ENCODE measurements around the gene ZFPL1.

ZFPL1 gene

DNA sequence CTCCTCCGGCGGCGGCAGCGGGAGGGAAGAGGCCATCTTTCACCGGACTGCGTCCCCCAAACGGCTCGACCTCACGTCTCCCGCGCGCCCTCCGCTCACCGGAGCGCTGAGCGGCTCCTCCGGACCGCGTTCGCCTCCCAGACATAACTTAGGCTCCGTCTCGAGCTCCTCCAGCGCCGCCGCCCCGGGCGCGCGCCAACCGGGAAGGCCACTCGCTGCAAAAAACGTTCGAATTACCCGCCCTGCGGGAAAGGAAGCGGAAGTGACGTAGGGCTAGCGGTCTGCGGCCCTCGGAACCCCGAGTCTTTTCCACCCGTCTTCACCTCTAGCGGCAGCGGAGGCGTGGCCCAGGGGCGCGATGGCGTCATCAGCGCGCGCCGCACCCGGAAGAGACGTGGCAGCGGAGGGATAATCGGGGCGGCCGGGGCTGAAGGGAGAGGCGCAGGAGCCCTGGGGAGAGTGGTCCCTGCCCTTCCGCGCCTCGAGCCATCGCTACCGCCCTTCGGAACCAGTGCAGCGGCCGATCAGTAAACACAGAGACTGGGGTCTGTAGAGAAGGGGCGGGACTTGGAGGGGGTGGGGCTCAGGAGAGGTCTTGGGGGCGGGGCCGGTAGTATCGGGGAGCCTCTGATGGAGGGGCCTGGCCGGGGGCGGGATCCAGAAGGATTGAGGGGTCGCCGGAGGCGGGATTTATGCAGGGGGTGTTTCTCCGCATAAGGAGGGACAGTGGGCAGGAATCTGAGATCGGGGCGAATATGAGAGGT lies at the start of gene ZFPL1, which contains the start of gene CDCA5:
Gene ZFPL1, plus strand, starts transcription at position 389 of the 764 bp plus-strand sequence. CDS start 477 bp downstream, outside the sequence.
Gene CDCA5, minus strand, starts transcription at position 207 of the 764 bp plus-strand sequence. Its CDS starts 62 bp downstream, at position 145.
- peak; percentile 98 for DNase-seq (ENCODE audit: low read depth, low spot score)

DNA sequence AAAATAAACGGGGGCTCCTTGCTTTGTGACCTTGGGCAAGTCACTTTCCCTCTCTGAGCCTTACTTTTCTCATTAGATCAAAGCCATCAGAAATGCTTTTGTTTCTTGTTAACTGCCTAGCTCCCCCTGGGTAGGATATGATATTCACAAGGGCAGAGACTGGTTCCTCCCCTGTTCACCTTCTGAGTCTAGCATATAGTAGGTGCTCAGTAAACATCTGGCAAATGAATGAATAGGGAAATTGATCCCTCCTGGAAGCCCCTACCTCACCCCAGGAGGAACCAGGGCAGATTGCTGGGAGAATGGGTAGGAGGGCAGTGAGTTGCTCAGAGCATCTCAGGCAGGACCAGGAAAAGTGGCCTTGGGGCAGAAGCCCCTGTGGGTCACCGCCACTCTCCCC lies 49.6 kb upstream of the ZFPL1 start:
- no peak for DNase-seq (ENCODE audit: low read depth, low spot score)

DNA sequence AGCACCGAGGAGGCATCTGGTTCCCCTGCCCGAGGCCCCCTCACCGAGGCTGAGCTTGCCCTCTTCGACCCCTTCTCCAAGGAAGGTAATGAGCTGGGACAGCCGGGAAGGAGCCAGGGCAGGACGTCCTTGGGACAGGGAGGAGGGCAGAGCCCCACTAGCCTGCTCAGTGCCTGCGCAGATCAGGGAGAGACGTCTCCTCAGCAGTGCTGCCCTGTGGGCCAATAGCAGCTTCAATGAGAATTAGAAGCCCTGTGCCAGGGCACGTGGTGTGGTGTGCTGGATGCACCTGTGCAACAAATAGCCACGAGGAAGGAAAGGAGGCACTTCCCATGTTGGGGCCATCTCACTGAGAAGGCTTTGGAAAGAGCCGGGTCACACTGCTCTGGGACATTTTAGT lies 48.4 kb upstream of the ZFPL1 start:
- no peak for DNase-seq (ENCODE audit: low read depth, low spot score)

DNA sequence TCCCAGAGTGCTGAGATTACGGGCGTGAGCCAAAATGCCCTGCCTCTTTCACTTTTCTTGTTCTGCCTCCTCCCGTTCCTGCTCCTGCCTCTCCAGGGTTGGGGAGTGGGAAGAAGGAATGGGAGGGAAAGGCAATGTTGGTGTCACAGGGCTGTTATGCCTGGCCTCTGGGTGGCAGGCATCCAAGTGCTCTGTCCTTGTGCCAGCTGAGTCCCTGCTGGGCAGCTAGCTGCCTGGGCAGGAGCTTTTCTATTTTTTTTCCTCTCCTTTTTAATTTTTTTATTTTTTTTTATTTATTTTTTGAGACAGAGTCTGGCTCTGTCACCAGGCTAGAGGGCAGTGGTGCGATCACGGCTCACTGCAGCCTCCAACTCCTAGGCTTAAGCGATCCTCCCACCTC lies 47.1 kb upstream of the ZFPL1 start:
- DNase-seq (ENCODE audit: low read depth, low spot score), result no peak

DNA sequence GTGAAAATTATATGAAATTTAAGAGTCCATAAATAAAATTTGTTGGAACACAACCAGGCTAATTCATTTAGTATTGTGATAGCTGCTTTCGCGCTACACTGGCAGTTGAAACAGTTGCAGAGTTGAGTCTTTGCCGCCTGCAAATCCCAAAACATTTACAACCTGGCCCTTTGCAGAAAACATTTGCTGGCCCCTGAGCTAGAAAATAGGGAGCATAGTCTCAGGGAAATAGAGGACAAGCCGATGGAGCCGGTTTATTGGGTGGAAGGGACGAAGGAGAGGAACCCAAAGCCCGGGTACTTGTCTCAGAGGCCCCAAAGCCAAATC lies 43.5 kb upstream of the ZFPL1 start:
- no peak for DNase-seq (ENCODE audit: low read depth, low spot score)

DNA sequence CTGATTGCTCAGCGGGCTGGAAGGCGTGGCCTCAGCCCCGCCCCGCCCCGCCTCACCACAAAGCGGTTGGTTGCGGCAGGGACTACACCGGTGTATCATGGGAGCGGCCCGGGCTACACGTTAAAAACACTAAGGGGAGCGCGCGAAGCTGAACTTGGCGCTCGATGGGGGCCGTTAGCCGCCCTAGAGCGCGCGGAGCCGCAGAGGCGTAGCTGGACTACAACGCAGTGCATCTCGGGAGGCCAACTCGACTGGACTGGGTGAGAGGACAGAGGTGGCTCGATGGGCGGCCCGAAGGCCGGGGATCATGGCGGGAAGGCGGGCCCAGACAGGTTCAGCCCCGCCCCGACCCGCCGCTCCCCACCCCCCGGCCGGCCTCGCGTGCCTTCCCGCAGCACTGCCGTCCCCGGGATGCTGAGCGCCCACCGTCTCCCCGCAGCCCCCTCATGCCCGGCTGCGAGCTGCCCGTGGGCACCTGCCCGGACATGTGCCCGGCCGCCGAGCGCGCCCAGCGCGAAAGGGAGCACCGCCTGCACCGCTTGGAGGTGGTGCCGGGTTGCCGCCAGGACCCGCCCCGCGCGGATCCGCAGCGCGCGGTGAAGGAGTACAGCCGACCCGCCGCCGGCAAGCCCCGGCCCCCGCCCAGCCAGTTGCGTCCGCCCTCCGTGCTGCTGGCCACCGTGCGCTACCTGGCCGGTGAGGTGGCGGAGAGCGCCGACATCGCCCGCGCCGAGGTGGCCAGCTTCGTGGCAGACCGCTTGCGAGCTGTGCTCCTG lies 43.0 kb upstream of the ZFPL1 start, which contains the start of gene SAC3D1:
Gene SAC3D1, plus strand, starts transcription at position 364 of the 776 bp plus-strand sequence. Its CDS starts 83 bp downstream, at position 447.
- DNase-seq (ENCODE audit: low read depth, low spot score), result peak; percentile 97

DNA sequence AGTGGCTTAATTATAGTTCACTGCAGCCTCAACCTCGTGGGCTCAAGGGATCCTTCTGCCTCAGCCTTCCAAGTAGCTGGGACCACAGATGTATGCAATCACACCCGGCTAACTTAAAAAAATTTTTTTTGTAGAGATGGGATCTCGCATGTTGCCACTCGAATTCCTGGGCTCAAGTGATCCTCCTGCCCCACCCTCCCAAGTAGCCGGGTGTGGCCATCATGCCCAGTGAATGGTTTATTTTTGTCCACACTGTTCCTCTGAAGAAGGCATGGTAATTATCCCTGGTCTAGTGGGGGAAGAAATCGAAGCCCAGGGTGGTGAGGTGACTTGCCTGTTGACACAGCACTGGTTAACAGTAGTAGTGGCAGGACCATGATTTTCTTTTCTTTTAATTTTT lies 41.1 kb upstream of the ZFPL1 start:
- no peak for DNase-seq (ENCODE audit: low read depth, low spot score)

DNA sequence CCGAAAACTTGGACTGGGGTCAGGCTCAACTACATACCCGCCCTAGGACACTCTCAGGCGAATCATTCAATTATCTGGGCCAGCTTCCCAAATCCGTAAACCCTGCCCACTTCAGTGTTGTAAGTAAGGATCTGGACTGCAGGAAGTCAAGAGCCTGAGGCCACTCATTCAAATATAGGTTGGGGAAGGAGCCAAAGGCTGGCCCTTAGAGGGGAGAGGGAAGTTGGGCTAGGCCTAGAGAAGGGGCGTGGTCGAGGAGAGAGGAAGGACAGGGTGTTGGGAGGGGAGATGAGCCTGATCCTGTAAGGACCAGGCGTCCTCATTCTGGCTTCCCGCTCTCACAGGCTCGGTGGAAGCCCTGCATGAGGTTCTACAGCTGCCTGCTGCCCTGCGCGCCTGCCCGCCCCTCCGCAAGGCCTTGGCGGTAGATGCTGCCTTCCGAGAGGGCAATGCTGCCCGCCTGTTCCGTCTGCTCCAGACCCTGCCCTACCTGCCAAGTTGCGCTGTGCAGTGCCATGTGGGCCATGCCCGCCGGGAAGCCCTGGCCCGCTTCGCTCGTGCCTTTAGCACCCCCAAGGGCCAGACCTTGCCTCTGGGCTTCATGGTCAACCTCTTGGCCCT lies 40.0 kb upstream of the ZFPL1 start:
- DNase-seq (ENCODE audit: low read depth, low spot score), result peak; percentile 61

DNA sequence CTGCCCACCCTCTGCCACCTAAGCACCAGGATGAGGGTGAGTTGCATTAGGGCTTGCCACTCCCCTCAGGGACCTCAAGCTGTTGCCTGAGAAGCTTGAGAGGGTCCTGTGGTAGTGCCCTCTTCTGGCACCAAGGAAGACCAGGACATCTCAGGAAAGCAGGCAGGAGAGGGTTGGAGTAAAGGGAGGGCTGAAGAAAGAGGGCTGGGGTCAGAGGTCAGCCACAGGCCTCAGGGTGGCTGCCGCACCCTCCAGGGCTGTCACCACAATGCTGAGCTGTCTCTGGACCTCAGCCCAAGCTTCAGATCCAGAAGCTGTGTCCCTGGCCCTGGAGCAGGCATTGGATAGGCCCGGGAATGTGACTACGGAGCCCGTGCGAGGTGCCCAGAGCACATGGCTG lies 39.0 kb upstream of the ZFPL1 start:
- DNase-seq (ENCODE audit: low read depth, low spot score), result no peak

DNA sequence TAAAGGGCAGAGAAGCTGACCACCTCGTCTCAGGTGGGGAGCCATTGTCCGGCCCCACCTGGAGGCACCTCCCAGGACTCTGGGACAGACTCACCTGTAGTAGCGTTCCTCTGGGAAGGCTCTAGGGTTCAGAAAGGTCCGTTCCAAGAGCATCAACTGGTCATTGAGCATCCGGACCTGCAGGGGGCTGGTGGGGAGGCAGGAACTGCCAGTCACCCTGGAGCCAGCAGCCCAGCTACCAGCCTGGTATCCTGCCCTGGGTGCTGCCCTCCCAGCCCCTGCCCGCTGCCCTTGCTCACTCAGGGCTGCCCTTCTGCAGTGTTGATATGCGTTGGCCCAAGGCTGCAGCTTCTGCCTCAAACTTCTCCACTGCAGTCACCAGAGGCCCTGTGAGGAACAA lies 38.3 kb upstream of the ZFPL1 start:
- DNase-seq (ENCODE audit: low read depth, low spot score), result no peak

DNA sequence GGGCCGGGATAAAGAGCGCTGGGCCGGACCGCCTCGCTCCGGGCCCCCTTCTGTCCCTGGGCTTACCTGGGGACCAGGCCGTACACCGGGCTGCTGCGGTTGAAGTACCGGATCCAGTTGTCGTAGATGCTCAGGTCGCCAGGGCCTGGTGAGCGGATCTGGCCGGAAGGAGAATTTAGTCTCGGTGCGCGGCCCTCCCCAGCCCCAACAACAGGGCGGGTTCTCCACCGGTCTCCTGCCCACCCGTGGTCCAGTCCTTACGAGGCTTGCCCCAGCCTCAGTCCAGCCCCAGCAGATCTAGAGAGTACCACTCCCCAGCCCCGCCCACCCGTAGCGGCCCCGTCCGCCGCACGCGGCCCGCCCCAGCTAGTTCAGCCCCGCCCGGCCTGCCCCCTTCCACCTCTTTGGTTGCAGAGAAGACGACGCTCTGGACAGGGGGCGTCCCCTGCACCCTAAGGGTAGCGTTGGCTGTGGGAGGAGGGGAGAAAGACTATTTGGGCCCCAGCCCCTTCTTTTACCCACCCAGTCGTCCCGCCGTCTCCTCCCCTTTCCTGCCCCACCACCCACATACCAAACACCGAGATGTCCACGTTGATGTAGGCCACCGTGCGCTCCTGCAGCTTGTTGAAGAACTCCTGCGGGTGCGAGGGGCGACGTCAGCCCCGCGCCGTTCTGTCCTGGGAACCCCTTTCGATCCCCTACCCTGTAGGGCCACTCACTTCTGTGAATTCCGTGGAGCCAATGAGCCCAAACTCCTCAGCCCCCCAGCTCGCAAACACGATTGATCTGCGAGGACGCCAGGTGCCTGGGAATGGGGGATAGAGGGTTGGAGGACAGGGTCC lies 36.2 kb upstream of the ZFPL1 start:
- DNase-seq (ENCODE audit: low read depth, low spot score), result no peak

DNA sequence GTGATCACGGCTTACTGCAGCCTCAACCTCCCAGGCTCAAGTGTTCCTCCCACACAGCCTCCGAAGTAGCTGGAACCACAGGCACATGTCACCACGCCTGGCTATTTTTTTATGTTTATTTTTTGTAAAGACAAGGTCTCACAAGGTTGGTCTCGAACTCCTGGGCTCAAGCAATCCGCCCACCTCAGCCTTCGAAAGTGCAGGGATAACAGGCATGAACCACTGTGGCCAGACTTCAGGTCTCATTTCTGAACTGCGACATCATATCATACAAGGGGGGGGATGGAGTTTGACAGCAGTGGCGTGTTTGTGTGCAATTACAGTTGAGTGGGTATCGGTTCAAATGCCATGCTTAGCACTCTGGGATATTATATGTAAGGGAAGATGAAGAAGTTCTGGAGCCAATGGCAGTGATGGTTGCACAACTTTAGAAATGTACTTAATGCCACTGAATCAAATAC lies 32.6 kb upstream of the ZFPL1 start:
- DNase-seq (ENCODE audit: low read depth, low spot score), result no peak

DNA sequence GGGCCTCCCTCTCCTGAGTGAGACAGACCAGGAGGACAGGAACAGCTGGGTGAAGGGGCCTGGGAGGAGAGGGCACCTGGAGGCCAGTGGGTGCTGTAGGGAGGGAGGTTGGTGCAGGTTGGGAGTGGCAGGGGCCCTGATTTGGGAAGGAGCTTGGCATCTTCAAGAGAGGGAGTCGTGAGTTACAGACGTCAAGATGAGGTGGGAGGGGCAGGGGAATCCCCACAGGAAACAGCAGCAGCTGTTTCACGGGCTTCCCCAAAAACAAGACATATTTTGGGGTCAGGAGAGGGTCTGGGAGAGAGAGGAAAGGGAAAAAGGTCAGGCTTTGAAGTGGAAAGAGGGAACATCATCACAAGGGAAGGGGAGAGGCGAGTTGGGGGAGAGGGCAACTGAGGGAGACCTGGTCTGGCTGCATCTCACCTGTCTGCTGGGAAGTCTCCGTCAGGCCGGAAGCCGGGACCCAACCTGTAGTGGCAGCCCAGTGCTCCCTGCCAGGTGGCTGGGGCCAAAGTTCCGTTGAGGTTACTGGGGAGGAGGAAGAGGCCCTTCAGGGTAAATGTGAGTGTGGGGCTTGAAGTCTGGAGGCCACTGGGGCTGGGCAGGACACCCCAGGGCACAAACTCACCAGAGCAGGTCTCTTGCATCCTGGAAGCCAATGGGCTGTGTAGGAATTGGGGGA lies 30.1 kb upstream of the ZFPL1 start:
- DNase-seq (ENCODE audit: low read depth, low spot score), result no peak

DNA sequence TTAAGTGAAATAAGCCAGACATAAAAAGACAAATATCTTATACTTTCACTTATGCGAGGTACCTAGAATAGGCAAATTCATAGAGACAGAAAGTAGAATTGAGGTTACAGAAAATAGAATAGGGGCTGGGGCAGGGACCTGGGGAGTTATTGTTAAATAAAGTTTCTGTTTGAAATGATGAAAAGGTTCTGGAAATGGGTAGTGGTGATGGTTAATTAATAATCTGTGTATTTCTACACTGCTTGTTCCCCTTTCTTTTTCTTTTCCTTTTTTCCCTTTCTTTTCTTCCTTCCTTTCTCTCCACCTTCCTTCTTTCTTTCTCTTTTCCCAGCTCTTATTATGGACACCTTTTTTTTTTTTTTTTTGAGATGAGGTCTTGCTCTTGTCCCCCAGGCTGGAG lies 28.5 kb upstream of the ZFPL1 start:
- no peak for DNase-seq (ENCODE audit: low read depth, low spot score)

DNA sequence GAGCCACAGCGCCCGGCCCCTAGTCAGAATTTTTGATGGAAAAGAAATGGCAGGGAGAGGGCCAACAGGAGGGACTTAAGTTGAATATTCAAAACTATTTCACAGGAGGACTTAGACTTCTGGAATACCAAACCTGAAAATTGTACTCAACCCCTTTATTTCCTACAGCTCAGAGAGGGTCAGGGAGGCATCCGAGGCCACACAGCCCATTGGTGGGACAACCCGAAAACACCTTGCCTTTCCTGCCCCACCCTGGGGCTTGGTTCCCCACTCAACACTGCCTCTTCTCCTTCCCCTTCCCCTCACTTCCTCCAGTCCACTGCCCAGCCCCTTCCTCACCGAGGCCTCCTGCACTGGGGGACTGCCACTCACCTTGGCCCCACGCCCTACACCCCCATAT lies 27.0 kb upstream of the ZFPL1 start:
- no peak for DNase-seq (ENCODE audit: low read depth, low spot score)

DNA sequence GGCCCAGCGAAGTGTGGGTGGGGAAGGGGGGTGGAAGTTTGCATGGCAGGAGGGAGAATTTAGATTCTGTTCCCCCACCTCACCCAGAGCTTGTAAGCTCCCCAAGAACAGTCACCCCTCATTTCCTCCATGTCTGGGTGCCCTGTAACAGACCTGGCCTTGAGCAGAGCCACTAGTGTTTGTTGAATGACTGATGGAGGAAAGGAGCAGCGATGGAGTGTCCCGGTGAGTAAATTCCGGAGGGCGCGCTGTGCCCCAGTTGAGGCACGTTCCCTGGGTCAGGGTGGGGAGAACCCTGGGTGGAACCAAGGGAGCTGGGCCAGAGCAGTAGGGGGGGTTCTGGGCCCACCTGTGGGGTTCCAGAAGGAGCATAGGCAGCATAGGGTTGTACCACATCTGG lies 26.5 kb upstream of the ZFPL1 start:
- DNase-seq (ENCODE audit: low read depth, low spot score), result no peak

DNA sequence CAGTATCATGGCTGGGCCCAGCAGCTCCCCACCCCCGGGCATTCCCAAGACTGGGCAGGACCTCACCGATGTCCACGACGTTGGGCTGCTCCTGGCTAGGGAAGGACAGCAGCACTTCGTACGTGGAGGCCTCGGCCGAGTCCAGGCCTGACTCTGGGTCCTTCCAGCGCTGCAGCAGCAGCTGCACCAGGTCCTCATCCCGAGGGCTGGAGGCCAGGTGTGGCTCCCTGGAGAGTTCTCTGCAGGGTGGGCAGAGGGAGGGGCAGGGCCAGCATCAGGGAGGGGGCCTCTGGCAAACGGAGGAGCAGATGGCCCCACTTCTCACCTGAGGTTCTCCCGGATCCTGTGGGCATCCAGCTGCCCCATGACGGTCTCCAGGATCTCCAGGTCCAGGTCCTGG lies 26.0 kb upstream of the ZFPL1 start:
- DNase-seq (ENCODE audit: low read depth, low spot score), result no peak

DNA sequence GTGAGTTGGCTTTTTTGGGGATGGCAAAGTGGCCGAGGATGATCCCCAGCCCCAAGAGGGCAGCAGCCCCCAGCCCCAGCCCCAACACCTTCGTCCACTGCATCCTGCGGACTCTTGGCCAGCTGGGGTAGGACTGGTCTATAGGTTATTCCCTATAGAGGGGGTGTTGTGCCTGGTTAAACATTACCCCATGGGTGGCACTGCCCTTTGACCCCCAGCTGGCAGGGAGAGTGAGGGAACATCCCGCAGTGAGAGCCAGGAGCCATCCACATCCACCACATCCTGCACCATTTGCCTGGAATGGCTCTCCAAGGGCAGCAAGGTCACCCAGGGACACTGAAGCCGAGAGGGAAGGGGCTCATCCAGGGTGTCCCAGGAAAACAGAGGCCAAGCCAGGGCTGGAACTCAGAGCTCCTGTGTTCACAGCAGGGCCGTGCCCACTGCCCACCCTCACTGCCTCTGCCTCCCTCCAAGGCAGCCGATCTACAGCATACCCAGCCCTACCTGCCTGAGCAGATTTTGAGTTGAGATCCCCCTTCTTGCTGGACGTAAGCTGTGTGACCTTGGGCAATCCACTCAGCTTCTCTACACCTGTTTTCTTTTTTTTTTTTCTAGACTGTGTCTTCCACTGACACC lies 25.5 kb upstream of the ZFPL1 start, which contains the start of gene NAALADL1:
Gene NAALADL1, minus strand, starts transcription at position 135 of the 636 bp plus-strand sequence. Its CDS starts 32 bp downstream, at position 103.
- no peak for DNase-seq (ENCODE audit: low read depth, low spot score)

DNA sequence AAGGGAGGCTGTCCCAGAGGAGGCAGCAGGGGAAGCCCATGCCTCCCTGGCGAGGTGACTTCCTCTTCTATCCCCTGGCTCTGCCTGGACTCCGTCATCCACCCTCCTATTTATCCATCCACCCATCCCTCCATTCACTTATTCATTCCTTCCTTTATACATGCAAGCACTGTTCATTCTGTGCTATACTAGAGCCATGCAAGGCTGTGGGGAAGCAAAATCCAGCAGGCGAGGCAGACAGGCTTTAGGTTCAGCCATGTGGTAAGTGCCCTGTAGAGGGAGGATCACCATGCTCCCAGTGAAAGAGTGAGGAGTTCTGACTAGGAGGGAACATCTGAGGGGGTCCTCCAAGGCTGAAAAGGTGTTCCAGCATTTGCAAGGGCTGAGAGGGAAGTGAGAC lies 24.5 kb upstream of the ZFPL1 start:
- DNase-seq (ENCODE audit: low read depth, low spot score), result no peak
